ENCODE data around the gene CCL1. TPM values are rescaled to one million over a fixed set of nuclear protein-coding genes. Genes with fewer than 3 reads are reported as not detected.

CCL1 gene
- total RNA-seq, 1 experiment from 2014 or later, result not detected

DNA sequence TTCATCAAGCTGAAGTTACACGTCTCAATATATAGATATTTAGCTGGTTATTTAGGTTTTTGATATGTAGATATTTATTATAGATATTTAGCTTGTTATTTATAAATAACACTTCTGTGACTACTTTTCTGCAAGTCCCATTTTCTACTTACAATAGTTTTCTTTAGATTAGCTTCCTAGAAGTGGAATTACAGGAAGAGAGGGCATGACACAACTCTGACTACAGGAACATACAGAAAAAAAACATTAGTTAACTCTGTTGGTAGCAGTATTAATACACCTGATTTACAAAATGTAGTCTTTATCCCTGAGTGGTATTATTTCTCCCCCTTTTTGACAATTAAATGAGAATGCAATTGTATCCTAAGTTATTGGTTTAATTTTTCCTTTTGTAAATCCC is 21.2 kb upstream of the CCL1 start:
- intact Hi-C loops (cut with micrococcal nuclease; ENCODE audit: unreplicated experiment), result no loop called here
- no peak for DNase-seq
- H3K36me3 Mint-ChIP-seq (ENCODE audit: insufficient read depth, unreplicated experiment), result no peaks in the 10 kb centered on the region
- CTCF ChIA-PET, result interaction anchor here (1.6 kb wide), 1 partner anchor 13 kb away, joined by 3 read pairs; no protein-coding TSS in a partner anchor
- TF ChIP-seq, protein P1, sequence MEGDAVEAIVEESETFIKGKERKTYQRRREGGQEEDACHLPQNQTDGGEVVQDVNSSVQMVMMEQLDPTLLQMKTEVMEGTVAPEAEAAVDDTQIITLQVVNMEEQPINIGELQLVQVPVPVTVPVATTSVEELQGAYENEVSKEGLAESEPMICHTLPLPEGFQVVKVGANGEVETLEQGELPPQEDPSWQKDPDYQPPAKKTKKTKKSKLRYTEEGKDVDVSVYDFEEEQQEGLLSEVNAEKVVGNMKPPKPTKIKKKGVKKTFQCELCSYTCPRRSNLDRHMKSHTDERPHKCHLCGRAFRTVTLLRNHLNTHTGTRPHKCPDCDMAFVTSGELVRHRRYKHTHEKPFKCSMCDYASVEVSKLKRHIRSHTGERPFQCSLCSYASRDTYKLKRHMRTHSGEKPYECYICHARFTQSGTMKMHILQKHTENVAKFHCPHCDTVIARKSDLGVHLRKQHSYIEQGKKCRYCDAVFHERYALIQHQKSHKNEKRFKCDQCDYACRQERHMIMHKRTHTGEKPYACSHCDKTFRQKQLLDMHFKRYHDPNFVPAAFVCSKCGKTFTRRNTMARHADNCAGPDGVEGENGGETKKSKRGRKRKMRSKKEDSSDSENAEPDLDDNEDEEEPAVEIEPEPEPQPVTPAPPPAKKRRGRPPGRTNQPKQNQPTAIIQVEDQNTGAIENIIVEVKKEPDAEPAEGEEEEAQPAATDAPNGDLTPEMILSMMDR (IDR thresholded peaks at IDR 0.05; ENCODE audit: unreplicated experiment), result no peak
- H3K27ac Mint-ChIP-seq (ENCODE audit: unreplicated experiment), result no peak overlapping the region
- H3K4me1 Mint-ChIP-seq (ENCODE audit: low read depth, unreplicated experiment), result no peaks in the 10 kb centered on the region
- H3K4me3 Mint-ChIP-seq (ENCODE audit: low read depth, unreplicated experiment), result no peak overlapping the region
- no peaks in the 10 kb centered on the region for H3K9me3 Mint-ChIP-seq (ENCODE audit: low read depth, unreplicated experiment)
- peaks cover 91% of the 10 kb centered on the region for H3K27me3 Mint-ChIP-seq (ENCODE audit: unreplicated experiment)
- no TSS peak for BruUV-seq (replicated peaks)

GRCh38 chr17:34383216-34383615 is 20.2 kb upstream of the CCL1 start:
- TF ChIP-seq, protein P1 (IDR thresholded peaks at IDR 0.05; ENCODE audit: unreplicated experiment), result no peak
- Mint-ChIP-seq H3K4me1 (ENCODE audit: low read depth, unreplicated experiment) (no peaks in the 10 kb centered on the region), H3K27ac (ENCODE audit: unreplicated experiment) (no peak overlapping the region), H3K27me3 (ENCODE audit: unreplicated experiment) (peaks cover 92% of the 10 kb centered on the region), H3K9me3 (ENCODE audit: low read depth, unreplicated experiment) (no peaks in the 10 kb centered on the region), H3K36me3 (ENCODE audit: insufficient read depth, unreplicated experiment) (no peaks in the 10 kb centered on the region), H3K4me3 (ENCODE audit: low read depth, unreplicated experiment) (no peak overlapping the region)
- no peak for DNase-seq
- intact Hi-C loops (cut with micrococcal nuclease; ENCODE audit: unreplicated experiment), result no loop called here
- BruUV-seq (replicated peaks), result no TSS peak
- CTCF ChIA-PET, result interaction anchor here (1.6 kb wide), 1 partner anchor 11 kb away, joined by 3 read pairs; no protein-coding TSS in a partner anchor

- Mint-ChIP-seq H3K27me3 (ENCODE audit: unreplicated experiment) (peaks cover 95% of the 10 kb centered on the region), H3K9me3 (ENCODE audit: low read depth, unreplicated experiment) (no peaks in the 10 kb centered on the region), H3K27ac (ENCODE audit: unreplicated experiment) (no peak overlapping the region), H3K4me3 (ENCODE audit: low read depth, unreplicated experiment) (no peak overlapping the region), H3K36me3 (ENCODE audit: insufficient read depth, unreplicated experiment) (no peaks in the 10 kb centered on the region), H3K4me1 (ENCODE audit: low read depth, unreplicated experiment) (no peaks in the 10 kb centered on the region)
- CTCF ChIA-PET, result interaction anchor here (1.6 kb wide), 1 partner anchor 11 kb away, joined by 3 read pairs; no protein-coding TSS in a partner anchor
- no TSS peak for BruUV-seq (replicated peaks)
- DNase-seq, result no peak
- TF ChIP-seq, protein P1 (IDR thresholded peaks at IDR 0.05; ENCODE audit: unreplicated experiment), result no peak
- intact Hi-C loops (cut with micrococcal nuclease; ENCODE audit: unreplicated experiment), result no loop called here
These were observed 19.6 kb upstream of the CCL1 start for GRCh38 chr17:34382621-34383124.

DNA sequence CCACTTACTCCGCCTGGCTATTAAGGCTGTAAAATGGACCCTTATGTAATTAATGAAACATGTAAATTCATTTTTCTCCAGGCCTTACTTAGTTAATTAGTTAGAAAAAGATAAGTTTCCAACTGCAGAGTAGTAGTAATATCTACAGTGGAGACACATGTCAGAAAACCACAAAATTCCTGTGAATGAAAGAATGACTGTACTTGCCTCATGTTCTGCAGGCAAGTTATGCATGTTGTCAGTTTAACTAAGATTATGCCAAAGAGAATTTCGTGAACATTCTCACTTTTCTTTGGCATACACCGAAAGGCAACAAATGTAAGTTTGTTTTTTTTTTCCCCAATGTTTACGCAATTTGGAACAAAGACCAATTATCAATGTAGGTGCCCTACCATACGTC is 16.8 kb upstream of the CCL1 start:
- Mint-ChIP-seq H3K4me3 (ENCODE audit: low read depth, unreplicated experiment) (no peak overlapping the region), H3K9me3 (ENCODE audit: low read depth, unreplicated experiment) (no peaks in the 10 kb centered on the region), H3K27ac (ENCODE audit: unreplicated experiment) (no peak overlapping the region), H3K36me3 (ENCODE audit: insufficient read depth, unreplicated experiment) (no peaks in the 10 kb centered on the region), H3K27me3 (ENCODE audit: unreplicated experiment) (peaks cover 95% of the 10 kb centered on the region), H3K4me1 (ENCODE audit: low read depth, unreplicated experiment) (no peaks in the 10 kb centered on the region)
- no peak for DNase-seq
- CTCF ChIA-PET, result no interaction called here
- no TSS peak for BruUV-seq (replicated peaks)
- intact Hi-C loops (cut with micrococcal nuclease; ENCODE audit: unreplicated experiment), result no loop called here
- TF ChIP-seq, protein P1 (IDR thresholded peaks at IDR 0.05; ENCODE audit: unreplicated experiment), result no peak

Measured in Calu3 (cell line).